SU-DHL-6 (cell line): ENCODE data around the gene NDUFS7.

ENCODE experiments used
- H2AFZ ChIP-seq: fragments of 200-600 bp; sonication (generic); 2 replicates; pipeline ENCODE4 v1.6.1; 2014; ENCODE audit warnings: low read depth, mild to moderate bottlenecking, moderate library complexity, mixed read lengths, antibody characterized with exemption, low read length; ENCODE audit not compliant: severe bottlenecking
- H3F3A ChIP-seq: fragments of 200-600 bp; shearing (Covaris generic); 2 replicates; pipeline ENCODE4 v1.6.0; 2016; ENCODE audit warnings: antibody characterized with exemption, mild to moderate bottlenecking; ENCODE audit not compliant: insufficient read depth
- H3K27ac ChIP-seq: fragments of 200-600 bp; sonication (generic); 2 replicates; pipeline ENCODE4 v1.5.1; 2016; ENCODE audit warnings: low read depth, mild to moderate bottlenecking, low read length, moderate library complexity, mixed read lengths
- H3K27me3 ChIP-seq: fragments of 200-600 bp; sonication (generic), shearing (Covaris generic); 2 replicates; pipeline ENCODE4 v1.6.0; 2014; ENCODE audit warnings: mild to moderate bottlenecking, low read length
- H3K36me3 ChIP-seq: fragments of 200-600 bp; sonication (generic); 2 replicates; pipeline ENCODE4 v1.6.1; 2014; ENCODE audit warnings: mild to moderate bottlenecking, low read length, mixed read lengths
- H3K4me2 ChIP-seq: fragments of 300-600, 200-600 bp; shearing (Covaris generic), sonication (generic); 2 replicates; pipeline ENCODE4 v1.6.0; 2014; ENCODE audit warnings: low read length, low read depth, mild to moderate bottlenecking; ENCODE audit not compliant: poor library complexity, severe bottlenecking
- H3K4me3 ChIP-seq: fragments of 200-600 bp; sonication (generic); 2 replicates; pipeline ENCODE4 v1.5.1; 2014; ENCODE audit warnings: antibody characterized with exemption, low read length, mild to moderate bottlenecking, mixed read lengths; ENCODE audit not compliant: insufficient read depth, poor library complexity, severe bottlenecking
- H3K79me2 ChIP-seq: fragments of 200-600 bp; sonication (generic); 2 replicates; pipeline ENCODE4 v1.6.1; 2014; ENCODE audit warnings: mild to moderate bottlenecking, low read length, moderate library complexity; ENCODE audit not compliant: insufficient read depth
- H3K9ac ChIP-seq: fragments of 200-600 bp; sonication (generic); 2 replicates; pipeline ENCODE4 v1.7.0; 2014; ENCODE audit warnings: mild to moderate bottlenecking, low read length
- H3K9me2 ChIP-seq: fragments of 200-600 bp; sonication (generic); replicated peaks from 2 replicates; pipeline ENCODE4 v1.6.1; 2014; ENCODE audit warnings: low read length; ENCODE audit not compliant: insufficient read depth
- H3K9me3 ChIP-seq: fragments of 200-600 bp; sonication (generic); 2 replicates; pipeline ENCODE4 v1.6.1; 2014; ENCODE audit warnings: low read length, mixed read lengths; ENCODE audit not compliant: insufficient read depth
- H4K20me1 ChIP-seq: fragments of 200-600 bp; sonication (generic); 2 replicates; pipeline ENCODE4 v1.6.1; 2014; ENCODE audit warnings: low read depth, mild to moderate bottlenecking, antibody characterized with exemption, low read length, moderate library complexity, mixed read lengths
- EZH2phosphoT487 ChIP-seq: fragments of 200-600 bp; sonication (generic), shearing (Covaris generic); conservative IDR thresholded peaks from 2 replicates; pipeline ENCODE4 v1.6.1; 2018; ENCODE audit warnings: mild to moderate bottlenecking, antibody characterized with exemption, low read length, moderate library complexity, mixed read lengths
- TF ChIP-seq, protein P1 (sequence below): fragments of 200-600 bp; sonication (generic); IDR thresholded peaks from one replicate; pipeline ENCODE4 v1.5.1; 2017; ENCODE audit warnings: antibody characterized with exemption, mild to moderate bottlenecking, low read length, moderate library complexity; ENCODE audit not compliant: insufficient read depth, poor library complexity, severe bottlenecking

NDUFS7 gene

DNA sequence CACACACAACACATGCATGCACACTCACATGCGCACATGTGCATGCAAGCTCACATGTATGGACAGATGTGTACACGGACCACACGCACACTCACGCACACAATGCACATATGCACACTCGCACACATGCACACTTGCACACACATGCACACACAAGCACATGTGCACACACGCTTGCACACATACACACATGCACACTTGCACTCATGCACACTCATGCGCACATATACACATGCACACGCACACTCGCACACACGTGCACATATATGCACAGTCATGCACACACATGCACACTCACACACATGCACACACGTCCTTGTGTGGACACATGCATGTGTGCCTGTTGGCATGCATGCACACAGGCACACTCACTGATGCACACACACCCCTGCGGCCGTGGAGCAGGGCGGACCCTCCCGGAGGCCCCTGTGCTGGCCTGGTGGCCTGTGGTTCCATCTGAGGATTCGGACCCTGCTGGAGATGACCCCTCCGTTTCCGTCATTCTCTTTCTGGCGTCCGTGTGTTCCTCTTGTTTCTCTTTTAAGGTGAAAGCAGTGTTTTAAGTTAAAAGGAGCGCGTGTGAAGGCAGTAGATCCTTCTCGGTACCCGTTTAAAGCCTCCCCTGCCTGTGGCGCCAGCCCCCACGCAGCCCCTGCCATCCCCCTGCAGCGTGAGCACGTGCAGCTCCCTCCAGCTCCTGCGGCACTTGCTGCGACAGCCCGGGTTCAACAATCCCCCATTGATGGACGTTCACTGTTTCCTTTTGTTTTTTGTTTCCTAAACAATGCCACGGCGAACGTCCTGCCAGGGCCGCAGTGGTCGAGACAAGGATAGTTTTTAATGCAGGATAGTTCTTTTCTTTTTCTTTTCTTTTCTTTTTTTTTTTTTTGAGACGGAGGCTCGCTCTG, 5.6 kb downstream of the NDUFS7 start:
- Histone ChIP-seq H3F3A (no peaks in the 10 kb centered on the region), H3K27ac (no peak overlapping the region), H3K9me2 (no peaks in the 10 kb centered on the region), H3K79me2 (peaks cover 8% of the 10 kb centered on the region), H3K36me3 (no peaks in the 10 kb centered on the region), H3K9me3 (no peaks in the 10 kb centered on the region), H4K20me1 (no peaks in the 10 kb centered on the region), H3K27me3 (no peaks in the 10 kb centered on the region), H2AFZ (no peak overlapping the region), H3K4me2 (no peak overlapping the region), H3K9ac (no peak overlapping the region), H3K4me3 (no peak overlapping the region)
- no peak for TF ChIP-seq EZH2phosphoT487
- TF ChIP-seq, protein P1, sequence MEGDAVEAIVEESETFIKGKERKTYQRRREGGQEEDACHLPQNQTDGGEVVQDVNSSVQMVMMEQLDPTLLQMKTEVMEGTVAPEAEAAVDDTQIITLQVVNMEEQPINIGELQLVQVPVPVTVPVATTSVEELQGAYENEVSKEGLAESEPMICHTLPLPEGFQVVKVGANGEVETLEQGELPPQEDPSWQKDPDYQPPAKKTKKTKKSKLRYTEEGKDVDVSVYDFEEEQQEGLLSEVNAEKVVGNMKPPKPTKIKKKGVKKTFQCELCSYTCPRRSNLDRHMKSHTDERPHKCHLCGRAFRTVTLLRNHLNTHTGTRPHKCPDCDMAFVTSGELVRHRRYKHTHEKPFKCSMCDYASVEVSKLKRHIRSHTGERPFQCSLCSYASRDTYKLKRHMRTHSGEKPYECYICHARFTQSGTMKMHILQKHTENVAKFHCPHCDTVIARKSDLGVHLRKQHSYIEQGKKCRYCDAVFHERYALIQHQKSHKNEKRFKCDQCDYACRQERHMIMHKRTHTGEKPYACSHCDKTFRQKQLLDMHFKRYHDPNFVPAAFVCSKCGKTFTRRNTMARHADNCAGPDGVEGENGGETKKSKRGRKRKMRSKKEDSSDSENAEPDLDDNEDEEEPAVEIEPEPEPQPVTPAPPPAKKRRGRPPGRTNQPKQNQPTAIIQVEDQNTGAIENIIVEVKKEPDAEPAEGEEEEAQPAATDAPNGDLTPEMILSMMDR, result no peak

DNA sequence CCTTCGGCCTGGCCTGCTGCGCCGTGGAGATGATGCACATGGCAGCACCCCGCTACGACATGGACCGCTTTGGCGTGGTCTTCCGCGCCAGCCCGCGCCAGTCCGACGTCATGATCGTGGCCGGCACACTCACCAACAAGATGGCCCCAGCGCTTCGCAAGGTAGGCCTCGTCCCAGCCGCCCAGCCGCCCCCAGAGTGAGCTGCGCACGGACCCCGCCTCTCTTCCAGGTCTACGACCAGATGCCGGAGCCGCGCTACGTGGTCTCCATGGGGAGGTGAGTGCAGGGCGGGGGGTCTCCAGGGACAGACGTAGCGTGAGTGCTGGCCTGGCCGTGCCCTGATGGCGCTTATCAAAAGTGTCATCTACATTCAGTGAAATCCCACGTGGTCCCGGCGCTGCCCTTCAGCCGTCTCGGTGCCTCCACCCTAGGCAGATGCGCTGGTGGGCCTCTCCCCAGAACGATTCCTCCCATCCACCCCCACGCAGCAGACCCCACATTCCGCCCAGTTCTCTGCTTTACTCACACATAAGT, 7.2 kb downstream of the NDUFS7 start:
- no peak overlapping the region for H3K4me2 ChIP-seq
- no peak overlapping the region for H3K4me3 ChIP-seq
- H3K9ac ChIP-seq, result no peak overlapping the region
- H3K27me3 ChIP-seq, result no peaks in the 10 kb centered on the region
- TF ChIP-seq, protein P1, result no peak
- TF ChIP-seq EZH2phosphoT487, result no peak
- no peak overlapping the region for H2AFZ ChIP-seq
- H3F3A ChIP-seq, result no peaks in the 10 kb centered on the region
- 0 out of 2 replicates have a peak, but pooled peaks cover 3% of the 10 kb centered on the region for H3K79me2 ChIP-seq
- no peak overlapping the region for H3K27ac ChIP-seq
- H3K9me3 ChIP-seq, result no peaks in the 10 kb centered on the region
- H3K9me2 ChIP-seq, result no peaks in the 10 kb centered on the region
- no peaks in the 10 kb centered on the region for H3K36me3 ChIP-seq
- H4K20me1 ChIP-seq, result no peaks in the 10 kb centered on the region

DNA sequence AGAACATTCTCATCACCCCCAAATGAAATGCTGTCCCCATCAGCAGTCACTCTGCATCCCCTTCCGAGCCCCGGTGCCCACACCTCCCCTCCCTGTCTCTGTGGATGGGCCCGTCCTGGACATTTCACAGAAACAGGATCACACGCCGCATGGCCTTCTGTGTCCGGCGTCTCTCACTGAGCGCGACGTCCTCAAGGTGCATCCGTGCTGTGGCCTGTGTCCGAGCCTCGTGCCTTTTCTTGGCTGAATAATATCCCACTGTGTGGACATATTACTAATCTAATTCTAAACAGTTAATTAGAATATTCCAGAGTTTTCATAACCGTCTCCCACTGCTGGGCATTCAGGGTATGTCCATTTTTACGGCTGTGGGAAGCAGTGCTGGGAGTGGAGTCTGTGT, 8.7 kb downstream of the NDUFS7 start:
- Histone ChIP-seq H3K9ac (no peak overlapping the region), H3K9me3 (no peaks in the 10 kb centered on the region), H4K20me1 (no peaks in the 10 kb centered on the region), H3K27ac (no peak overlapping the region), H3F3A (no peaks in the 10 kb centered on the region), H3K4me2 (no peak overlapping the region), H3K79me2 (no peaks in the 10 kb centered on the region), H3K4me3 (no peak overlapping the region), H3K36me3 (no peaks in the 10 kb centered on the region), H3K9me2 (no peaks in the 10 kb centered on the region), H3K27me3 (no peaks in the 10 kb centered on the region), H2AFZ (no peak overlapping the region)
- TF ChIP-seq EZH2phosphoT487, result no peak
- TF ChIP-seq, protein P1, result no peak
